K562 (cell line): ENCODE measurements around the gene PCMTD2. TPM values are rescaled to one million over a fixed set of nuclear protein-coding genes. Genes with fewer than 3 reads are reported as not detected.
A peak's percentile ranks its signal among the peaks of the same experiment; 100 is the strongest.

Experiments
- BCL6 ChIP-seq: fragments of 250-450 bp; sonication (Bioruptor Pico); IDR thresholded peaks from 2 replicates; pipeline ENCODE4 v1.4.0; 2020
- CAMTA2 ChIP-seq: fragments of 250-450 bp; sonication (Bioruptor Pico); conservative IDR thresholded peaks from 2 replicates; pipeline ENCODE4 v1.5.1; 2022
- CC2D1A ChIP-seq: fragments of 450-650 bp; IDR thresholded peaks from 2 replicates; pipeline ENCODE4 v1.6.1; 2017; ENCODE audit warnings: mild to moderate bottlenecking
- CEBPG ChIP-seq, 3 experiments: fragments of 200-800 bp in 1 of 3; sonication (Bioruptor generic) in 1 of 3; sonication (generic) in 1 of 3; formaldehyde crosslinking in 1 of 3; IDR thresholded peaks in 2 of 3; conservative IDR thresholded peaks in 1 of 3; 2 replicates each; pipeline versions ENCODE4 v1.6.1 to v1.8.0; 2016 to 2022; ENCODE audit warnings: missing compliant biosample characterization in 2 of 3, missing genetic modification characterization in 2 of 3, mild to moderate bottlenecking in 1 of 3, missing genetic modification reagents in 1 of 3
- CHD4 ChIP-seq: fragments of 200-600 bp; sonication (generic); IDR thresholded peaks from 3 replicates; pipeline ENCODE4 v1.6.1; 2012; ENCODE audit warnings: low read depth, mild to moderate bottlenecking, mixed read lengths, low read length, inconsistent platforms; ENCODE audit not compliant: insufficient read depth, insufficient replicate concordance, poor library complexity, severe bottlenecking
- CREM ChIP-seq: IDR thresholded peaks from 2 replicates; pipeline ENCODE4 v1.6.1; 2014; ENCODE audit warnings: antibody characterized with exemption, low read depth
- DMBX1 ChIP-seq: fragments of 250-450 bp; sonication (Bioruptor Pico); IDR thresholded peaks from 2 replicates; pipeline ENCODE4 v1.8.0; 2022; ENCODE audit warnings: inconsistent platforms, mild to moderate bottlenecking, moderate library complexity, borderline replicate concordance
- EWSR1 ChIP-seq: fragments of 450-650 bp; IDR thresholded peaks from 2 replicates; pipeline ENCODE4 v1.6.1; 2018; ENCODE audit warnings: borderline replicate concordance, mild to moderate bottlenecking, low read depth, moderate library complexity; ENCODE audit not compliant: partially characterized antibody
- FOXK1 ChIP-seq: sonication (generic); formaldehyde crosslinking; IDR thresholded peaks from 2 replicates; pipeline ENCODE4 v1.8.0; 2022; ENCODE audit warnings: missing genetic modification reagents, mild to moderate bottlenecking, borderline replicate concordance
- HMG20B ChIP-seq: fragments of 250-450 bp; sonication (Bioruptor Pico); IDR thresholded peaks from 2 replicates; pipeline ENCODE4 v1.5.0; 2021; ENCODE audit warnings: mild to moderate bottlenecking
- ILF3 ChIP-seq: fragments of 450-650 bp; IDR thresholded peaks from 2 replicates; pipeline ENCODE4 v1.6.1; 2018; ENCODE audit warnings: antibody characterized with exemption, mild to moderate bottlenecking, moderate library complexity, borderline replicate concordance
- MYC ChIP-seq, 2 experiments: fragments of 250-450 bp in 1 of 2; sonication (Bioruptor Pico) in 1 of 2; IDR thresholded peaks; 2 replicates each; pipeline versions ENCODE4 v1.5.1 to v1.6.1; 2012 to 2021; ENCODE audit warnings: low read depth in 2 of 2, borderline replicate concordance in 1 of 2, improper control_type of control experiment in 1 of 2, low read length in 1 of 2, mild to moderate bottlenecking in 1 of 2, moderate library complexity in 1 of 2
- NR2F6 ChIP-seq: fragments of 450-650 bp; formaldehyde crosslinking; IDR thresholded peaks from 2 replicates; pipeline ENCODE4 v1.4.0; 2020; ENCODE audit warnings: mild to moderate bottlenecking
- PHTF2 ChIP-seq: fragments of 250-450 bp; sonication (Bioruptor Pico); IDR thresholded peaks from 2 replicates; pipeline ENCODE4 v1.5.0; 2021; ENCODE audit warnings: mild to moderate bottlenecking
- POLR2B ChIP-seq: fragments of 450-650 bp; IDR thresholded peaks from 2 replicates; pipeline ENCODE4 v1.6.1; 2018; ENCODE audit warnings: low read depth; ENCODE audit not compliant: partially characterized antibody
- PURB ChIP-seq: sonication (generic); formaldehyde crosslinking; IDR thresholded peaks from 2 replicates; pipeline ENCODE4 v1.9.0; 2021; ENCODE audit warnings: low read depth, mild to moderate bottlenecking, missing genetic modification reagents
- SOX6 ChIP-seq: fragments of 450-650 bp; IDR thresholded peaks from 2 replicates; pipeline ENCODE4 v1.6.1; 2014; ENCODE audit warnings: mild to moderate bottlenecking
- THRB ChIP-seq: fragments of 450-650 bp; formaldehyde crosslinking; conservative IDR thresholded peaks from 2 replicates; pipeline ENCODE4 v1.4.0; 2022; ENCODE audit warnings: mild to moderate bottlenecking, missing genetic modification characterization
- ZKSCAN8 ChIP-seq: fragments of 200-800 bp; sonication (Bioruptor generic); IDR thresholded peaks from 2 replicates; pipeline ENCODE4 v1.6.1; 2016; ENCODE audit warnings: missing genetic modification characterization, missing compliant biosample characterization
- ZNF143 ChIP-seq: sonication (generic); formaldehyde crosslinking; IDR thresholded peaks from 2 replicates; pipeline ENCODE4 v1.9.0; 2022; ENCODE audit warnings: mild to moderate bottlenecking, missing genetic modification reagents
- ZNF655 ChIP-seq: fragments of 250-450 bp; sonication (Bioruptor Pico); IDR thresholded peaks from 2 replicates; pipeline ENCODE4 v1.5.0; 2021
- ZNF778 ChIP-seq: fragments of 450-650 bp; formaldehyde crosslinking; IDR thresholded peaks from 2 replicates; pipeline ENCODE4 v1.4.0; 2020; ENCODE audit warnings: mild to moderate bottlenecking, moderate library complexity
- polyA plus RNA-seq, 8 experiments: library from polyadenylated mRNA; depleted of rRNA in 4 of 8; stranded (reverse) in 5 of 8; unstranded in 3 of 8; fragments of >200 nt; fragmentation: Nextera tagmentation in 2 of 8; fragmentation: Illumina TruSeq in 1 of 8; extraction: Ambion mirVana in 2 of 8; extraction: Trizol in 1 of 8; gene quantifications; 2 replicates each; pipeline versions ENCODE4 v1.2.1 to v1.2.3, GENCODE V29; 2011 to 2014; ENCODE audit warnings: inconsistent platforms in 1 of 8, missing spikeins in 1 of 8
- total RNA-seq, 7 experiments: library from RNA; depleted of rRNA in 6 of 7; stranded (reverse); fragments of >200 nt in 6 of 7; fragmentation: Illumina TruSeq in 2 of 7; extraction: Trizol in 2 of 7; gene quantifications; 2 replicates each; pipeline versions ENCODE4 v1.2.1 to v1.2.3, GENCODE V29; 2011 to 2021; ENCODE audit warnings: low replicate concordance in 1 of 7

PCMTD2 gene
- total and polyA plus RNA-seq, 9 of the 15 experiments (the other 6 are each of a cell fraction or from before 2014, with no cell fraction given): 11.3 to 49.3 (median 28.4) TPM

- TF ChIP-seq CEBPG (CRISPR knock-in tag; IDR thresholded peaks at IDR 0.05) (no peak), CEBPG (tag; conservative IDR thresholded peaks at IDR 0.05 in 1 of 2, IDR thresholded peaks at IDR 0.05 in 1 of 2) (no peak), HMG20B (no peak), POLR2B (no peak), ZNF655 (CRISPR knock-in tag) (no peak), EWSR1 (no peak), PURB (CRISPR knock-in tag) (no peak), ILF3 (no peak), DMBX1 (peak; percentile 98), NR2F6 (CRISPR knock-in tag) (peak; percentile 85; the same call in 1 of the 2 replicates), PHTF2 (CRISPR knock-in tag) (no peak), CHD4 (no peak), ZNF143 (CRISPR knock-in tag) (peak; percentile 83), SOX6 (peak; percentile 94), MYC (IDR thresholded peaks at IDR 0.05; ENCODE audit: low read depth, low read length) (peak; percentile 49; the same call in 1 of the 2 replicates), MYC (CRISPR knock-in tag; IDR thresholded peaks at IDR 0.05; ENCODE audit: borderline replicate concordance, low read depth) (no peak), FOXK1 (CRISPR knock-in tag) (no peak), CAMTA2 (CRISPR knock-in tag) (no peak), ZNF778 (CRISPR knock-in tag) (no peak), BCL6 (CRISPR knock-in tag) (peak; percentile 19; the same call in 1 of the 2 replicates), CREM (peak; percentile 75), ZKSCAN8 (CRISPR knock-in tag) (peak; percentile 84), THRB (CRISPR knock-in tag) (no peak), CC2D1A (peak; percentile 83; the same call in 1 of the 2 replicates)
Observed at GRCh38 chr20:64220891-64221527, 34.5 kb upstream of the PCMTD2 start (continued).
